ENCODE results near the gene MS4A10. TPM values are rescaled to one million over a fixed set of nuclear protein-coding genes. Genes with fewer than 3 reads are reported as not detected.
A peak's percentile ranks its signal among the peaks of the same experiment; 100 is the strongest.

The MS4A10 gene
- not detected for polyA plus RNA-seq (2012; ENCODE audit: missing spikeins)

DNA sequence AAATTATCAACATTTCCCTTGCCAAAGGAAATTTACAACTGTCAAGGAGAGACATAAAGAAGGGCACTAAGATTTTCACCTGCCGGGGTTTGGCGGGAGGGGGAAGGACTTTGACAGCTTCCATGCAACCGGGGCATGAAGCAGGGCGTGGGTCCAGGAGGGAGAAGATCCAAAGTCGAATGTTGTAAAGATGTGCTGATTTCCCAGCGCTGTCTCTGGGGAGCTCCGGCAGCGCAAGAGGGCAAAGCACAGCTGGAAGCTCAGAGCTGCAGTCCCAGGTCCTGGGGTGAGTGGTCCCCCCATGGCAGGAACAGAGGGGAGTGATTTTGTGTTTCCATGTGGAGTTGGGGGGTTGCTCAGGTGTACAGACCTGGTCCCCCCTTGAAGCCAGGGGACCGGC lies at the start of gene MS4A10:
TSS of gene MS4A10 (plus strand) at position 198 of the 400 bp plus-strand sequence. CDS start 5,003 bp downstream, outside the sequence.
- no peak for FAIRE-seq
- TF ChIP-seq TAF1 (IDR thresholded peaks at IDR 0.05; ENCODE audit: borderline replicate concordance, low read depth, low read length) (no peak), POLR2AphosphoS5 (IDR thresholded peaks at IDR 0.05; ENCODE audit: low read depth, low read length) (no peak), POLR2A (IDR thresholded peaks at IDR 0.05; ENCODE audit: low read depth, low read length) (no peak)
- no peak for DNase-seq (ENCODE audit: insufficient read length)

DNA sequence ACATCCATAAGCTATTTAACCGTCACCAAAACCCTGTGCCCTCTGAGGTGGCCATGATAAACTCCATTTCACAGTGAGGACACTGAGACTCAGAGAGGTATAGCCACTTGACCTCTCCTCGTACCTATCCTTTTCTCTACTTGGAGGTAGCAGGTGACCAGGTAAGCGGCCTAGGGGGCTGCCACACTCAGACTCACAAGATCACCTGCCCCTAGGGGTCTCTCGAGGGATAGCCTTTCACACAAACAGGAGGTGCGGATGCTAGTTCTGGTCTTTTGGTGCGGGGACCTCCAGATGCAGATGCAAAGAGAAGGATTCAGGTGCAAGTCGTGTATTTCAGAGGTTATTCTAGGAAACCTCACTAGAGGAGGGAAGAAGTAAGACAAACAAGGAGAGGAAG lies 46.0 kb upstream of the MS4A10 start:
- no peak for DNase-seq (ENCODE audit: insufficient read length)
- no peak for TF ChIP-seq POLR2AphosphoS5 (IDR thresholded peaks at IDR 0.05; ENCODE audit: low read depth, low read length)
- TF ChIP-seq POLR2A (IDR thresholded peaks at IDR 0.05; ENCODE audit: low read depth, low read length), result no peak
- TF ChIP-seq TAF1 (IDR thresholded peaks at IDR 0.05; ENCODE audit: borderline replicate concordance, low read depth, low read length), result no peak

DNA sequence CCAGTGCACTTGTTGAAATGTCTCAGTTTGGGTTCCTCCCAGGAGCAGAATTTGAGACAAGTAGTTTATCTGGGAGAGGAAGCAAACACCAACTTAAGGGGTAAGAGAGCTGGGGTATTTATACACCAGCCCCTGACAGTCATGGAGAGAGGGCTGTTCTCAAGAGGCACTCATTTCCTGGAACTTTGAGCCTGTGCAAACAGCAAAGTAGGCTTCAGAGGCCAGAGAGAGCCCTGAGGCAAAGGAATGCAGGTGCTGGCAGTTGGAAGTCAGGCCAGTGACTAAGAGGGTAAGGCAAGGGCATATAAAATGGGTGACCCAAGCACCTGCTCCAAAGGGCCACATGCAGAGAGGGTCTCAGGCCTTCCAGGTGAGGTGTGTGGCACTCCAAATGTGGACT lies 44.6 kb upstream of the MS4A10 start:
- TF ChIP-seq POLR2AphosphoS5 (IDR thresholded peaks at IDR 0.05; ENCODE audit: low read depth, low read length) (no peak), TAF1 (IDR thresholded peaks at IDR 0.05; ENCODE audit: borderline replicate concordance, low read depth, low read length) (no peak), POLR2A (IDR thresholded peaks at IDR 0.05; ENCODE audit: low read depth, low read length) (no peak)
- no peak for DNase-seq (ENCODE audit: insufficient read length)
- no peak for FAIRE-seq

More for the DNA sequence above, 46.0 kb upstream of the MS4A10 start:
- no peak for FAIRE-seq

DNA sequence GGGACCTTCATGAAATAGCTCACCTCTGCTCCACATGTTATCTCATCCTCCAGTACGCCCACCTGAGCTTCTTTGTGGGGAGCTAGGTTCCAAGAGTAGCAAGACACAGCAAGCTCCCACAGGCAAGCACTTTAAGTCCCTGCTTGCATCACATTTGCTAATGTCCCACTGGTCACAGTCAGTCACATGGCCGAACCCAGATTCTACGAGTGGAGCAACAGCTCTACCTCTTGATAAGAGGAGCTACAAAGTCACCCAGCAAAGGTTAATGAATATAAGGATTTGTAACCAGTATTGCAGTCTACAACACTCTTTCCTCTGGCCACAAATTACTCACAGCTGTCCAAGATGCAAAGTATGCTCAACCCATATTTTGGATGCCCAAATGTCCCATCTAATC lies 43.7 kb upstream of the MS4A10 start:
- DNase-seq (ENCODE audit: insufficient read length) (no peak), FAIRE-seq (no peak)
- TF ChIP-seq POLR2A (IDR thresholded peaks at IDR 0.05; ENCODE audit: low read depth, low read length), result no peak
- no peak for TF ChIP-seq TAF1 (IDR thresholded peaks at IDR 0.05; ENCODE audit: borderline replicate concordance, low read depth, low read length)
- TF ChIP-seq POLR2AphosphoS5 (IDR thresholded peaks at IDR 0.05; ENCODE audit: low read depth, low read length), result no peak

DNA sequence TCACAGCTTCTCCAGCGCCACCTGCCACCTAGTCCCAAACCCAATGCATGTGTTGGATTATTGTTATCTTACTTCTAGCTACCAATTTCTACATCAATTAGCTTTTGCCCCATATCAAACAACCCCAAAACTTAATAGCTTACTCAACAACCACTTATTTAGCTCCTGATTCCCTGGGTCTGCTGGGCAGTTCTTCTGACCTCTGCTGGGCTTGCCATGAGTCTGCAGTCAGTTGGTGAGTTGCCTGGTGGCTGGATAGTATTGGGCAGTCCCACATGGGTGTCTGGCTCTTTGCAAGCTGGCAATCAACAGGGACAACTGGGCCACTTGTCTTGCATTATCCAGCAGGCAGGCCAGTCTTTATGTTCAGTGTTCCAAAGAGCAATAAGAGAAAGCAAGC lies 42.1 kb upstream of the MS4A10 start:
- DNase-seq (ENCODE audit: insufficient read length) (no peak), FAIRE-seq (no peak)
- TF ChIP-seq POLR2AphosphoS5 (IDR thresholded peaks at IDR 0.05; ENCODE audit: low read depth, low read length) (no peak), TAF1 (IDR thresholded peaks at IDR 0.05; ENCODE audit: borderline replicate concordance, low read depth, low read length) (no peak), POLR2A (IDR thresholded peaks at IDR 0.05; ENCODE audit: low read depth, low read length) (no peak)

DNA sequence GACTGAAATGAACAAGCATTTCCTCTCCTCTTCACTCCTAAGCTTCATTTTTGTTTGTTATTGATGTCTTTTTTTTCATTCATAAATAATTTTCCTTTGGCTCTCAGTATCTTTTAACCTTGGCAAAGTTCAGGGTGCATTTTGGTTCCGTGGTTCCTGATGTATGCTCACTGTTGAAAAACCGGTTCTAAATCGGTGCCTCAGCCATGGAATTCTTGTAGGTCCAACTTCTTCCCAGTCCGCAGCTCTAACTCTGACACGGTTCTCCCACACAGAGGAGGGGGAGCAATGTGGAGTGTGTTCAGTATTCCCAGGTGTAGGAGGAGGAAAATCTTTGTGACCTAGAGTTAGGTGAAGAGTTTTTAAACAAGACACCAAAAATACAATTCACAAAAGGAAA lies 41.0 kb upstream of the MS4A10 start:
- DNase-seq (ENCODE audit: insufficient read length), result no peak
- TF ChIP-seq POLR2A (IDR thresholded peaks at IDR 0.05; ENCODE audit: low read depth, low read length) (no peak), TAF1 (IDR thresholded peaks at IDR 0.05; ENCODE audit: borderline replicate concordance, low read depth, low read length) (no peak), POLR2AphosphoS5 (IDR thresholded peaks at IDR 0.05; ENCODE audit: low read depth, low read length) (no peak)
- no peak for FAIRE-seq

DNA sequence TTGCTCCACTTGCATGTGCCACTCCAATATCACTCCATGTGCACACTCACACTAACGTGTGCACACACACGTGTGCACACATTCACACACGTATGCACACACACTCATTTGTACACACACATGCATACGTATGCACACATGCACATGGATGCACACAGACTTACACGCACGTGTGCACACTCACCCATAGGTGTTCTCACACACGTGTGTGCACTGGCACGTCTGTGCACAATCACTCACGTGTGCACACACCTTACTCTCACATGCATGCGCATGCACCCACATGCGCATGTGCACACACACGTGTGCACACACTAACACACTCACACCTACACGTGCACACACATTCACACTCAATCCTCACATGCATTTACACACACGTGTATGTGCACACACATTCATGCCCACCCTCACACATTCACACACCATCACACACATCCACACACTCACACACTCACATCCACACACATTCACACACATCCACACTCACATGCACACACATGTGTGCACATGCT lies 37.7 kb upstream of the MS4A10 start:
- no peak for DNase-seq (ENCODE audit: insufficient read length)
- FAIRE-seq, result peak; percentile 92
- no peak for TF ChIP-seq TAF1 (IDR thresholded peaks at IDR 0.05; ENCODE audit: borderline replicate concordance, low read depth, low read length)
- TF ChIP-seq POLR2A (IDR thresholded peaks at IDR 0.05; ENCODE audit: low read depth, low read length), result no peak
- no peak for TF ChIP-seq POLR2AphosphoS5 (IDR thresholded peaks at IDR 0.05; ENCODE audit: low read depth, low read length)

DNA sequence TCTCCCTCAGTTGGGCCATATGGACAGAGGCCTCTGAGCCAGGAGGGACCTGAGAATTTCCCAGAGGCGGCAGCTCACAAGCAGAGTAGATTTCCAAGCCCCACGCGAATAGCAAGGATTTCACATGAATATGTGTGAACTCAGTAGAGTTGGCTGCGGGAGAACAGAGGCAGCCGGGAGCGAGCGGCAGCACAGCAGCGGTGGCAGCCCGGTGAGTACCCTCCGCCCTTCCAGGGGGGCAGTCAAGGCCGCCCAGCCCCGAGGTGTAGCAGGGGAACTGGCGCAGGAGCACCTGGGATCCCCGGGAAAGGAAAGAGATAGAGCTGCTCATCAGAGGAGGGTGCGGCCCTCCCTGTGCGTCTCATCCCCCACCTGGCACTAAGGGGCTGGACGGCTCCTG lies 36.9 kb upstream of the MS4A10 start:
- DNase-seq (ENCODE audit: insufficient read length) (no peak), FAIRE-seq (no peak)
- TF ChIP-seq POLR2A (IDR thresholded peaks at IDR 0.05; ENCODE audit: low read depth, low read length) (no peak), TAF1 (IDR thresholded peaks at IDR 0.05; ENCODE audit: borderline replicate concordance, low read depth, low read length) (no peak), POLR2AphosphoS5 (IDR thresholded peaks at IDR 0.05; ENCODE audit: low read depth, low read length) (no peak)

DNA sequence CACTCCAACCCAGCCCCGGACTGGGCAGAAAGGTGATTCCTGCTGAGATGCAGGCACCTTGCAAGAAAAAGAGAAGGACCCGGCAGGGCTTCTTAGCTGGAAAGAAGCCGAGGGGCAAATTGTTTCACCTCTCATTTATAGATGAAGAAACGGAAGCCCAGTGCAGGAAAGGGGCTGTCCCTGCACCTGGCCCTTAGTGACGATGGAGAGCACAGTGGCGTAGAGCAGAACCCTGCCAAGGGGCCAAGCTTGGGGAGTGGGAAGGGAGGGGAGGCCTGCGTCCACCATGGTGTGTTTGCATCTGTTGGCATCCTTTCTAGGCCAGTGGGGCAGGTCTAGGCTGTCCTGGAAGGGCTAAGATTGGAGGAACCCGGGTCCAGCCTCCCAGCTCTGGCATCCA lies 36.3 kb upstream of the MS4A10 start:
- no peak for FAIRE-seq
- TF ChIP-seq TAF1 (IDR thresholded peaks at IDR 0.05; ENCODE audit: borderline replicate concordance, low read depth, low read length), result no peak
- no peak for TF ChIP-seq POLR2AphosphoS5 (IDR thresholded peaks at IDR 0.05; ENCODE audit: low read depth, low read length)
- DNase-seq (ENCODE audit: insufficient read length), result no peak

DNA sequence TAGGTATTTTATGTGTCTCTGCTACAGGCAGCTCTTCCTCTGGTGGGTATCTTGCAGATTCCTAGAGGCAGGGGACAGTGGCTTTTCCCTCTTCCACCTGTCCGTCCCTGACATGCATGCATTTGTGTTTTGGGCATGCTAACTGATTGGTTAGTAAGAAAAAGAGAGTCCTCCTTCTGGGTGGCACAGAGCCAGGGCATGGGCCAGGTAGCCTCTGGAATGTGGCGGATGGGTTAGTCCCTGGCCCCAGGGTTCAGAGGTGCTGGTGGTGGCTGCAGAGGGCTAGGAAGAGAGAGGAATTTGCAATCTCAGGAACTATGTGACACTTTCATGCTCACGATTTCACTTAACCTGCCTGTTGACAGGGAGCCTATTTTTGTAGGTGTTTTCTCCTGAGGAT lies 34.2 kb upstream of the MS4A10 start:
- DNase-seq (ENCODE audit: insufficient read length) (no peak), FAIRE-seq (no peak)
- TF ChIP-seq POLR2AphosphoS5 (IDR thresholded peaks at IDR 0.05; ENCODE audit: low read depth, low read length), result no peak
- no peak for TF ChIP-seq TAF1 (IDR thresholded peaks at IDR 0.05; ENCODE audit: borderline replicate concordance, low read depth, low read length)
- no peak for TF ChIP-seq POLR2A (IDR thresholded peaks at IDR 0.05; ENCODE audit: low read depth, low read length)

DNA sequence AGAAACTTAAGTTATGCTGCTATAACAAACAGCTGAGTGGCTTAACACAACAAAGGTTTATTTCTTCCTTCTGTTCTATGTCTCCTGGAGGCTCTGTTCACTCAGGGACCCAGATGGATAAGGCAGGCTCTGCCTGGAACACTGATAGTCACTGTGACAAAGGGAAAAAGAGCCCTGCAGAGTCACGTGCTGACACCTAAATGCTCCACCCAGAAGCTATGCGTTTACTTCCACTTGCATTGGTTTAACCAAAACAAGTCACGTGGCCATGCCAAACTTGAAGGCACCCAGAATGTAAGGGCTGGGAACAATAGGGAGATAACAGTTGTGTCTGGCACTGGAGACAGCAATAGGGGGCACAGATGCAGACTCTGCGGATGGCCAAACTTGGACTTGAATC lies 31.8 kb upstream of the MS4A10 start:
- no peak for DNase-seq (ENCODE audit: insufficient read length)
- peak; percentile 38 for FAIRE-seq
- TF ChIP-seq TAF1 (IDR thresholded peaks at IDR 0.05; ENCODE audit: borderline replicate concordance, low read depth, low read length) (no peak), POLR2A (IDR thresholded peaks at IDR 0.05; ENCODE audit: low read depth, low read length) (no peak), POLR2AphosphoS5 (IDR thresholded peaks at IDR 0.05; ENCODE audit: low read depth, low read length) (no peak)

DNA sequence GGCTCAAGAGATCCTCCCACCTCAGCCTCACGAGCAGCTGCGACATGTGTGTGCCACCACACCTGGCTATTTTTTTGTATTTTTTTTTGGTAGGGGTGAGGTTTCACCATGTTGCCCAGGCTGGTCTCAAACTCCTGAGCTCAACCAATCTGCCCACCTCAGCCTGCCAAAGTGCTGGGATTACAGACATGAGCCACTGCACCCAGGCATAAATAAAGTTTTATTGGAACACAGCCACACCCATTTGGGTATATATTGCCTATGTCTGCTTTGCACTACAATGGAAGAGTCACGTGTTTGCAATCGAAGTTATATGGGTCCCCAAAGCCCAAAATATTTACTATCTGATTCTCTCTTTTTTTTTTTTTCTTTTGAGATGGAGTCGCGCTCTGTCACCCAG lies 30.2 kb upstream of the MS4A10 start:
- FAIRE-seq, result no peak
- TF ChIP-seq POLR2A (IDR thresholded peaks at IDR 0.05; ENCODE audit: low read depth, low read length) (no peak), TAF1 (IDR thresholded peaks at IDR 0.05; ENCODE audit: borderline replicate concordance, low read depth, low read length) (no peak), POLR2AphosphoS5 (IDR thresholded peaks at IDR 0.05; ENCODE audit: low read depth, low read length) (no peak)
- no peak for DNase-seq (ENCODE audit: insufficient read length)
